HEK293 (cell line): ENCODE measurements around the gene PER1.
A peak's percentile ranks its signal among the peaks of the same experiment; 100 is the strongest.

Experiments
- BCL11B ChIP-seq: fragments of 450-650 bp; formaldehyde crosslinking; IDR thresholded peaks from 2 replicates; pipeline ENCODE4 v1.5.1; 2016; ENCODE audit warnings: low read depth, missing biosample characterization, missing genetic modification characterization
- FEZF1 ChIP-seq: fragments of 450-650 bp; formaldehyde crosslinking; IDR thresholded peaks from 2 replicates; pipeline ENCODE4 v1.5.1; 2016; ENCODE audit warnings: missing biosample characterization, missing genetic modification characterization
- HOXA7 ChIP-seq: sonication (generic); formaldehyde crosslinking; IDR thresholded peaks from 2 replicates; pipeline ENCODE4 v1.8.1; 2022; ENCODE audit warnings: missing genetic modification reagents, borderline replicate concordance
- IKZF3 ChIP-seq: fragments of 450-650 bp; IDR thresholded peaks from 2 replicates; pipeline ENCODE4 v1.5.0; 2018; ENCODE audit warnings: missing biosample characterization, mild to moderate bottlenecking, missing genetic modification characterization, moderate library complexity
- KLF10 ChIP-seq: fragments of 450-650 bp; IDR thresholded peaks from 2 replicates; pipeline ENCODE4 v1.5.1; 2018; ENCODE audit warnings: missing biosample characterization, mild to moderate bottlenecking, missing genetic modification characterization
- KLF17 ChIP-seq: fragments of 450-650 bp; formaldehyde crosslinking; IDR thresholded peaks from 2 replicates; pipeline ENCODE4 v1.5.1; 2016; ENCODE audit warnings: missing biosample characterization, missing genetic modification characterization
- PRDM1 ChIP-seq: fragments of 450-650 bp; formaldehyde crosslinking; IDR thresholded peaks from 2 replicates; pipeline ENCODE4; 2016; ENCODE audit warnings: missing biosample characterization, missing genetic modification characterization
- PRDM10 ChIP-seq: fragments of 450-650 bp; formaldehyde crosslinking; IDR thresholded peaks from 2 replicates; pipeline ENCODE4 v1.5.1; 2016; ENCODE audit warnings: missing biosample characterization, missing genetic modification characterization
- WT1 ChIP-seq: fragments of 450-650 bp; formaldehyde crosslinking; IDR thresholded peaks from 2 replicates; pipeline ENCODE4 v1.5.1; 2016; ENCODE audit warnings: missing biosample characterization, missing genetic modification characterization
- ZBTB8A ChIP-seq: fragments of 450-650 bp; formaldehyde crosslinking; IDR thresholded peaks from 2 replicates; pipeline ENCODE4 v1.5.1; 2016; ENCODE audit warnings: missing biosample characterization, missing genetic modification characterization
- ZFHX2 ChIP-seq: fragments of 450-650 bp; formaldehyde crosslinking; conservative IDR thresholded peaks from 2 replicates; pipeline ENCODE4 v1.5.1; 2016; ENCODE audit warnings: missing biosample characterization, missing genetic modification characterization
- ZNF2 ChIP-seq: fragments of 450-650 bp; formaldehyde crosslinking; IDR thresholded peaks from 2 replicates; pipeline ENCODE4 v1.5.1; 2016; ENCODE audit warnings: missing biosample characterization, missing genetic modification characterization
- ZNF274 ChIP-seq, 2 experiments: fragments of 200-500 bp in 1 of 2; fragments of 450-650 bp in 1 of 2; sonication (Bioruptor generic) in 1 of 2; formaldehyde crosslinking in 1 of 2; IDR thresholded peaks; 2 replicates each; pipeline versions ENCODE4 v1.5.1 to v1.6.1; 2014 to 2016; ENCODE audit warnings: borderline replicate concordance in 1 of 2, inconsistent platforms in 1 of 2, low read length in 1 of 2, missing biosample characterization in 1 of 2, missing genetic modification characterization in 1 of 2
- ZNF335 ChIP-seq: fragments of 450-650 bp; formaldehyde crosslinking; conservative IDR thresholded peaks from 2 replicates; pipeline ENCODE4 v1.5.1; 2016; ENCODE audit warnings: missing biosample characterization, missing genetic modification characterization
- ZNF366 ChIP-seq: fragments of 450-650 bp; formaldehyde crosslinking; conservative IDR thresholded peaks from 2 replicates; pipeline ENCODE4 v1.5.1; 2016; ENCODE audit warnings: missing biosample characterization, missing genetic modification characterization
- ZNF660 ChIP-seq: fragments of 450-650 bp; IDR thresholded peaks from 2 replicates; pipeline ENCODE4 v1.5.1; 2018; ENCODE audit warnings: missing biosample characterization, mild to moderate bottlenecking, missing genetic modification characterization
- ZNF692 ChIP-seq: fragments of 450-650 bp; formaldehyde crosslinking; IDR thresholded peaks from 2 replicates; pipeline ENCODE4 v1.5.1; 2016; ENCODE audit warnings: missing biosample characterization, missing genetic modification characterization
- ZNF76 ChIP-seq: fragments of 450-650 bp; formaldehyde crosslinking; IDR thresholded peaks from 2 replicates; pipeline ENCODE4; 2016; ENCODE audit warnings: low read depth, missing biosample characterization, missing genetic modification characterization, borderline replicate concordance
- ZNF777 ChIP-seq: fragments of 450-650 bp; formaldehyde crosslinking; IDR thresholded peaks from 2 replicates; pipeline ENCODE4 v1.5.1; 2017; ENCODE audit warnings: missing biosample characterization, missing genetic modification characterization, borderline replicate concordance
- ZNF843 ChIP-seq: fragments of 450-650 bp; formaldehyde crosslinking; IDR thresholded peaks from 2 replicates; pipeline ENCODE4 v1.5.1; 2016; ENCODE audit warnings: missing biosample characterization, missing genetic modification characterization
- ZSCAN16 ChIP-seq: fragments of 450-650 bp; formaldehyde crosslinking; IDR thresholded peaks from 2 replicates; pipeline ENCODE4 v1.5.1; 2016; ENCODE audit warnings: missing biosample characterization, missing genetic modification characterization
- ZSCAN30 ChIP-seq: fragments of 450-650 bp; IDR thresholded peaks from 2 replicates; pipeline ENCODE4 v1.5.1; 2018; ENCODE audit warnings: missing biosample characterization, mild to moderate bottlenecking, missing genetic modification characterization, moderate library complexity
- TF ChIP-seq, protein P1 (sequence below): fragments of 450-650 bp; formaldehyde crosslinking; IDR thresholded peaks from 2 replicates; pipeline ENCODE4 v1.5.1; 2016; ENCODE audit warnings: missing biosample characterization, missing genetic modification characterization
- TF ChIP-seq, protein P2 (sequence below): fragments of 450-650 bp; formaldehyde crosslinking; conservative IDR thresholded peaks from 2 replicates; pipeline ENCODE4 v1.5.1; 2016; ENCODE audit warnings: low read depth, missing biosample characterization, missing genetic modification characterization

Gene PER1

GRCh38 chr17:8189711-8190477 is 37.7 kb upstream of the PER1 start, which contains the start of gene BORCS6 (continued):
- TF ChIP-seq, protein P1, sequence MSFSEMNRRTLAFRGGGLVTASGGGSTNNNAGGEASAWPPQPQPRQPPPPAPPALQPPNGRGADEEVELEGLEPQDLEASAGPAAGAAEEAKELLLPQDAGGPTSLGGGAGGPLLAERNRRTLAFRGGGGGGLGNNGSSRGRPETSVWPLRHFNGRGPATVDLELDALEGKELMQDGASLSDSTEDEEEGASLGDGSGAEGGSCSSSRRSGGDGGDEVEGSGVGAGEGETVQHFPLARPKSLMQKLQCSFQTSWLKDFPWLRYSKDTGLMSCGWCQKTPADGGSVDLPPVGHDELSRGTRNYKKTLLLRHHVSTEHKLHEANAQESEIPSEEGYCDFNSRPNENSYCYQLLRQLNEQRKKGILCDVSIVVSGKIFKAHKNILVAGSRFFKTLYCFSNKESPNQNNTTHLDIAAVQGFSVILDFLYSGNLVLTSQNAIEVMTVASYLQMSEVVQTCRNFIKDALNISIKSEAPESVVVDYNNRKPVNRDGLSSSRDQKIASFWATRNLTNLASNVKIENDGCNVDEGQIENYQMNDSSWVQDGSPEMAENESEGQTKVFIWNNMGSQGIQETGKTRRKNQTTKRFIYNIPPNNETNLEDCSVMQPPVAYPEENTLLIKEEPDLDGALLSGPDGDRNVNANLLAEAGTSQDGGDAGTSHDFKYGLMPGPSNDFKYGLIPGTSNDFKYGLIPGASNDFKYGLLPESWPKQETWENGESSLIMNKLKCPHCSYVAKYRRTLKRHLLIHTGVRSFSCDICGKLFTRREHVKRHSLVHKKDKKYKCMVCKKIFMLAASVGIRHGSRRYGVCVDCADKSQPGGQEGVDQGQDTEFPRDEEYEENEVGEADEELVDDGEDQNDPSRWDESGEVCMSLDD (tag by site-specific recombination) = peak; percentile 73; the same call in 1 of the 2 replicates
- TF ChIP-seq ZNF660 (tag by site-specific recombination) (peak; percentile 23; the same call in 1 of the 2 replicates), BCL11B (tag by site-specific recombination) (peak; percentile 82; the same call in 1 of the 2 replicates), PRDM10 (peak; percentile 98), ZNF335 (tag by site-specific recombination) (peak; percentile 85), ZNF274 (IDR thresholded peaks at IDR 0.05; ENCODE audit: low read length) (no peak), ZNF274 (tag by site-specific recombination; IDR thresholded peaks at IDR 0.05; ENCODE audit: borderline replicate concordance) (no peak), ZNF2 (tag by site-specific recombination) (peak; percentile 56; the same call in 1 of the 2 replicates), PRDM1 (no peak), ZFHX2 (tag by site-specific recombination) (0 out of 2 replicates have a peak, but pooled peaks have one; percentile 30), HOXA7 (CRISPR knock-in tag) (no peak), ZSCAN16 (tag by site-specific recombination) (0 out of 2 replicates have a peak, but pooled peaks have one; percentile 29), KLF17 (tag by site-specific recombination) (peak; percentile 85), ZNF843 (tag by site-specific recombination) (no peak), ZSCAN30 (peak; percentile 66), ZNF366 (tag by site-specific recombination) (peak; percentile 63), ZBTB8A (tag by site-specific recombination) (peak; percentile 64), KLF10 (tag by site-specific recombination) (peak; percentile 82), FEZF1 (peak; percentile 27; the same call in 1 of the 2 replicates), WT1 (peak; percentile 69), ZNF692 (tag by site-specific recombination) (peak; percentile 72; the same call in 1 of the 2 replicates), IKZF3 (peak; percentile 83), ZNF777 (tag by site-specific recombination) (peak; percentile 90; the same call in 1 of the 2 replicates), ZNF76 (tag by site-specific recombination) (no peak; the same call in 1 of the 2 replicates)
- TF ChIP-seq, protein P2, sequence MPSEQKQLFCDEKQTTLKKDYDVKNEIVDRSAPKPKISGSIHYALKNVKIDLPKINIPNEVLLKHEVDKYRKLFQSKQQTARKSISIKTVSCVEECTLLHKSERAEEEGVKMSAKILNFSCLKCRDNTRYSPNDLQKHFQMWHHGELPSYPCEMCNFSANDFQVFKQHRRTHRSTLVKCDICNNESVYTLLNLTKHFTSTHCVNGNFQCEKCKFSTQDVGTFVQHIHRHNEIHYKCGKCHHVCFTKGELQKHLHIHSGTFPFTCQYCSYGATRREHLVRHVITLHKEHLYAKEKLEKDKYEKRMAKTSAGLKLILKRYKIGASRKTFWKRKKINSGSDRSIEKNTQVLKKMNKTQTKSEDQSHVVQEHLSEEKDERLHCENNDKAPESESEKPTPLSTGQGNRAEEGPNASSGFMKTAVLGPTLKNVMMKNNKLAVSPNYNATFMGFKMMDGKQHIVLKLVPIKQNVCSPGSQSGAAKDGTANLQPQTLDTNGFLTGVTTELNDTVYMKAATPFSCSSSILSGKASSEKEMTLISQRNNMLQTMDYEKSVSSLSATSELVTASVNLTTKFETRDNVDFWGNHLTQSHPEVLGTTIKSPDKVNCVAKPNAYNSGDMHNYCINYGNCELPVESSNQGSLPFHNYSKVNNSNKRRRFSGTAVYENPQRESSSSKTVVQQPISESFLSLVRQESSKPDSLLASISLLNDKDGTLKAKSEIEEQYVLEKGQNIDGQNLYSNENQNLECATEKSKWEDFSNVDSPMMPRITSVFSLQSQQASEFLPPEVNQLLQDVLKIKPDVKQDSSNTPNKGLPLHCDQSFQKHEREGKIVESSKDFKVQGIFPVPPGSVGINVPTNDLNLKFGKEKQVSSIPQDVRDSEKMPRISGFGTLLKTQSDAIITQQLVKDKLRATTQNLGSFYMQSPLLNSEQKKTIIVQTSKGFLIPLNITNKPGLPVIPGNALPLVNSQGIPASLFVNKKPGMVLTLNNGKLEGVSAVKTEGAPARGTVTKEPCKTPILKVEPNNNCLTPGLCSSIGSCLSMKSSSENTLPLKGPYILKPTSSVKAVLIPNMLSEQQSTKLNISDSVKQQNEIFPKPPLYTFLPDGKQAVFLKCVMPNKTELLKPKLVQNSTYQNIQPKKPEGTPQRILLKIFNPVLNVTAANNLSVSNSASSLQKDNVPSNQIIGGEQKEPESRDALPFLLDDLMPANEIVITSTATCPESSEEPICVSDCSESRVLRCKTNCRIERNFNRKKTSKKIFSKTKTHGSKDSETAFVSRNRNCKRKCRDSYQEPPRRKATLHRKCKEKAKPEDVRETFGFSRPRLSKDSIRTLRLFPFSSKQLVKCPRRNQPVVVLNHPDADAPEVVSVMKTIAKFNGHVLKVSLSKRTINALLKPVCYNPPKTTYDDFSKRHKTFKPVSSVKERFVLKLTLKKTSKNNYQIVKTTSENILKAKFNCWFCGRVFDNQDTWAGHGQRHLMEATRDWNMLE = peak; percentile 37; the same call in 1 of the 2 replicates
